WTC11 (cell line): ENCODE measurements around the gene KRT82. TPM values are rescaled to one million over a fixed set of nuclear protein-coding genes. Genes with fewer than 3 reads are reported as not detected.

Source experiments
- ATAC-seq: fragments of 200-7000 bp; cut with Tn5 transposase; 2 replicates; pipeline ENCODE4 v1.10.0; 2021; ENCODE audit warnings: mild to moderate bottlenecking, moderate library complexity
- CTCF ChIA-PET: fragments of 300-600 bp; sonication (Branson Sonifier 250); formaldehyde crosslinking; loops from one replicate; lab custom pipeline; 2021; ENCODE audit warnings: antibody characterized with exemption; lab: Charles Lee
- POLR2A ChIA-PET: fragments of 350-600 bp; sonication (Branson Sonifier 250); formaldehyde crosslinking; loops from one replicate; lab custom pipeline; 2021; ENCODE audit warnings: antibody characterized with exemption; lab: Charles Lee
- DNase-seq: peaks from one replicate; pipeline ENCODE4 v3.0.0; 2021; ENCODE audit warnings: low spot score
- H3K27ac Mint-ChIP-seq: 2 replicates; pipeline ENCODE4 v1.8.0; 2021; ENCODE audit warnings: mixed read lengths
- H3K27me3 Mint-ChIP-seq: 2 replicates; pipeline ENCODE4 v1.8.0; 2021; ENCODE audit warnings: low read depth, mild to moderate bottlenecking, moderate library complexity, mixed read lengths
- H3K36me3 Mint-ChIP-seq: 2 replicates; pipeline ENCODE4 v1.8.0; 2021; ENCODE audit warnings: mixed read lengths
- H3K4me1 Mint-ChIP-seq: 2 replicates; pipeline ENCODE4 v1.8.0; 2022; ENCODE audit warnings: mixed read lengths
- H3K4me3 Mint-ChIP-seq: 2 replicates; pipeline ENCODE4 v1.8.0; 2021; ENCODE audit warnings: mild to moderate bottlenecking, moderate library complexity, mixed read lengths
- H3K9me3 Mint-ChIP-seq: 2 replicates; pipeline ENCODE4 v1.8.0; 2021; ENCODE audit warnings: mixed read lengths
- ELF4 ChIP-seq: sonication (generic); formaldehyde crosslinking; IDR thresholded peaks from 2 replicates; pipeline ENCODE4 v1.8.1; 2022; ENCODE audit warnings: low read depth, mild to moderate bottlenecking, moderate library complexity, missing genetic modification reagents
- EMX1 ChIP-seq: fragments of 250-450 bp; sonication (Bioruptor Pico); IDR thresholded peaks from 2 replicates; pipeline ENCODE4 v1.8.0; 2021; ENCODE audit warnings: mild to moderate bottlenecking
- ETV6 ChIP-seq: sonication (generic); formaldehyde crosslinking; IDR thresholded peaks from 2 replicates; pipeline ENCODE4 v1.8.1; 2022; ENCODE audit warnings: mild to moderate bottlenecking, missing genetic modification reagents
- GABPB1 ChIP-seq: sonication (generic); formaldehyde crosslinking; IDR thresholded peaks from 2 replicates; pipeline ENCODE4 v1.8.1; 2023; ENCODE audit warnings: mild to moderate bottlenecking, missing genetic modification reagents
- MYBL2 ChIP-seq: sonication (generic); formaldehyde crosslinking; IDR thresholded peaks from 2 replicates; pipeline ENCODE4 v1.8.1; 2023; ENCODE audit warnings: mild to moderate bottlenecking, moderate library complexity, missing genetic modification reagents
- NR3C1 ChIP-seq: sonication (generic); formaldehyde crosslinking; conservative IDR thresholded peaks from 2 replicates; pipeline ENCODE4 v1.8.1; 2023; ENCODE audit warnings: low read depth, mild to moderate bottlenecking, missing genetic modification reagents
- PRRX2 ChIP-seq: fragments of 250-450 bp; sonication (Bioruptor Pico); IDR thresholded peaks from 2 replicates; pipeline ENCODE4 v1.8.0; 2021; ENCODE audit warnings: mild to moderate bottlenecking
- RORB ChIP-seq: fragments of 250-450 bp; sonication (Bioruptor Pico); IDR thresholded peaks from 2 replicates; pipeline ENCODE4 v1.9.0; 2021; ENCODE audit warnings: mild to moderate bottlenecking
- ZNF263 ChIP-seq: sonication (generic); formaldehyde crosslinking; IDR thresholded peaks from 2 replicates; pipeline ENCODE4 v1.8.1; 2022; ENCODE audit warnings: low read depth, mild to moderate bottlenecking, moderate library complexity, missing genetic modification reagents
- ZNF423 ChIP-seq: fragments of 250-450 bp; sonication (Bioruptor Pico); IDR thresholded peaks from 2 replicates; pipeline ENCODE4 v2.1.2; 2022; ENCODE audit warnings: mild to moderate bottlenecking, moderate library complexity
- total RNA-seq: library from RNA; stranded (reverse); gene quantifications from 3 replicates; pipeline ENCODE4 v1.2.3, GENCODE V29; 2021
- TF ChIP-seq, protein P1 (sequence below): fragments of 250-450 bp; sonication (Bioruptor Pico); IDR thresholded peaks from 2 replicates; pipeline ENCODE4 v1.9.0; 2021; ENCODE audit warnings: mild to moderate bottlenecking
- TF ChIP-seq, protein P2 (sequence below): sonication (generic); formaldehyde crosslinking; IDR thresholded peaks from 2 replicates; pipeline ENCODE4 v1.8.1; 2023; ENCODE audit warnings: mild to moderate bottlenecking, missing genetic modification reagents, borderline replicate concordance
- TF ChIP-seq, protein P3 (sequence below): sonication (generic); formaldehyde crosslinking; IDR thresholded peaks from 2 replicates; pipeline ENCODE4 v1.8.1; 2022; ENCODE audit warnings: missing genetic modification reagents, borderline replicate concordance
- TF ChIP-seq, protein P4 (sequence below): sonication (generic); formaldehyde crosslinking; IDR thresholded peaks from 2 replicates; pipeline ENCODE4 v1.8.0; 2023; ENCODE audit warnings: mild to moderate bottlenecking, missing genetic modification reagents
- TF ChIP-seq, protein P5 (sequence below): fragments of 250-450 bp; sonication (Bioruptor Pico); IDR thresholded peaks from 2 replicates; pipeline ENCODE4 v1.9.0; 2021; ENCODE audit warnings: mild to moderate bottlenecking, borderline replicate concordance
- TF ChIP-seq, protein P6 (sequence below): sonication (generic); formaldehyde crosslinking; IDR thresholded peaks from 2 replicates; pipeline ENCODE4 v1.8.1; 2023; ENCODE audit warnings: mild to moderate bottlenecking, missing genetic modification reagents
- TF ChIP-seq, protein P7 (sequence below): sonication (generic); formaldehyde crosslinking; IDR thresholded peaks from 2 replicates; pipeline ENCODE4 v1.8.0; 2022; ENCODE audit warnings: mild to moderate bottlenecking, missing genetic modification reagents

KRT82 gene
- total RNA-seq, 1 experiment from 2014 or later = not detected

DNA sequence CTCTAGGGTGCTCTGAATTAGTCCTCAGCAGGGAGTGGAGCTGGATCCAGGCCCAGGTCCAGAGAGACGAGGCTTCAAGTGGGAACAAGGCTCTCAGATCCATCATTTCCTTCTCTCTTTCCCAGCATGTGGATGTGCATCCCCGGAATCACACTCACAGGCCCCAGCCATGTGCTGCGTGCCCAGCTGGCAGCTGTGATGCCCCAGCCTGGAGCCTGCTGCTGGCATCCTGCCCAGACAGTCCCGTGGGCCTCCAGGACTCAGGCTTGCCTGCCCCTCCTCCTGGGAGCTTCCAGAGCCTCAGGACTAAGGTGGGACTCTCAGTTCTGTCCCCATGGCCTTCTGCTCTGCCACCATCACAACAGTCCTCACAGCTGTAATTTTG is 14.5 kb downstream of the KRT82 start:
- no peak for DNase-seq
- no peak overlapping the region for H3K27ac Mint-ChIP-seq
- TF ChIP-seq MYBL2 (CRISPR knock-in tag) = no peak
- TF ChIP-seq, protein P1, sequence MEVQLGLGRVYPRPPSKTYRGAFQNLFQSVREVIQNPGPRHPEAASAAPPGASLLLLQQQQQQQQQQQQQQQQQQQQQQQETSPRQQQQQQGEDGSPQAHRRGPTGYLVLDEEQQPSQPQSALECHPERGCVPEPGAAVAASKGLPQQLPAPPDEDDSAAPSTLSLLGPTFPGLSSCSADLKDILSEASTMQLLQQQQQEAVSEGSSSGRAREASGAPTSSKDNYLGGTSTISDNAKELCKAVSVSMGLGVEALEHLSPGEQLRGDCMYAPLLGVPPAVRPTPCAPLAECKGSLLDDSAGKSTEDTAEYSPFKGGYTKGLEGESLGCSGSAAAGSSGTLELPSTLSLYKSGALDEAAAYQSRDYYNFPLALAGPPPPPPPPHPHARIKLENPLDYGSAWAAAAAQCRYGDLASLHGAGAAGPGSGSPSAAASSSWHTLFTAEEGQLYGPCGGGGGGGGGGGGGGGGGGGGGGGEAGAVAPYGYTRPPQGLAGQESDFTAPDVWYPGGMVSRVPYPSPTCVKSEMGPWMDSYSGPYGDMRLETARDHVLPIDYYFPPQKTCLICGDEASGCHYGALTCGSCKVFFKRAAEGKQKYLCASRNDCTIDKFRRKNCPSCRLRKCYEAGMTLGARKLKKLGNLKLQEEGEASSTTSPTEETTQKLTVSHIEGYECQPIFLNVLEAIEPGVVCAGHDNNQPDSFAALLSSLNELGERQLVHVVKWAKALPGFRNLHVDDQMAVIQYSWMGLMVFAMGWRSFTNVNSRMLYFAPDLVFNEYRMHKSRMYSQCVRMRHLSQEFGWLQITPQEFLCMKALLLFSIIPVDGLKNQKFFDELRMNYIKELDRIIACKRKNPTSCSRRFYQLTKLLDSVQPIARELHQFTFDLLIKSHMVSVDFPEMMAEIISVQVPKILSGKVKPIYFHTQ = no peak
- TF ChIP-seq ELF4 (CRISPR knock-in tag) = no peak
- no peak for TF ChIP-seq EMX1 (CRISPR knock-in tag)
- TF ChIP-seq, protein P2, sequence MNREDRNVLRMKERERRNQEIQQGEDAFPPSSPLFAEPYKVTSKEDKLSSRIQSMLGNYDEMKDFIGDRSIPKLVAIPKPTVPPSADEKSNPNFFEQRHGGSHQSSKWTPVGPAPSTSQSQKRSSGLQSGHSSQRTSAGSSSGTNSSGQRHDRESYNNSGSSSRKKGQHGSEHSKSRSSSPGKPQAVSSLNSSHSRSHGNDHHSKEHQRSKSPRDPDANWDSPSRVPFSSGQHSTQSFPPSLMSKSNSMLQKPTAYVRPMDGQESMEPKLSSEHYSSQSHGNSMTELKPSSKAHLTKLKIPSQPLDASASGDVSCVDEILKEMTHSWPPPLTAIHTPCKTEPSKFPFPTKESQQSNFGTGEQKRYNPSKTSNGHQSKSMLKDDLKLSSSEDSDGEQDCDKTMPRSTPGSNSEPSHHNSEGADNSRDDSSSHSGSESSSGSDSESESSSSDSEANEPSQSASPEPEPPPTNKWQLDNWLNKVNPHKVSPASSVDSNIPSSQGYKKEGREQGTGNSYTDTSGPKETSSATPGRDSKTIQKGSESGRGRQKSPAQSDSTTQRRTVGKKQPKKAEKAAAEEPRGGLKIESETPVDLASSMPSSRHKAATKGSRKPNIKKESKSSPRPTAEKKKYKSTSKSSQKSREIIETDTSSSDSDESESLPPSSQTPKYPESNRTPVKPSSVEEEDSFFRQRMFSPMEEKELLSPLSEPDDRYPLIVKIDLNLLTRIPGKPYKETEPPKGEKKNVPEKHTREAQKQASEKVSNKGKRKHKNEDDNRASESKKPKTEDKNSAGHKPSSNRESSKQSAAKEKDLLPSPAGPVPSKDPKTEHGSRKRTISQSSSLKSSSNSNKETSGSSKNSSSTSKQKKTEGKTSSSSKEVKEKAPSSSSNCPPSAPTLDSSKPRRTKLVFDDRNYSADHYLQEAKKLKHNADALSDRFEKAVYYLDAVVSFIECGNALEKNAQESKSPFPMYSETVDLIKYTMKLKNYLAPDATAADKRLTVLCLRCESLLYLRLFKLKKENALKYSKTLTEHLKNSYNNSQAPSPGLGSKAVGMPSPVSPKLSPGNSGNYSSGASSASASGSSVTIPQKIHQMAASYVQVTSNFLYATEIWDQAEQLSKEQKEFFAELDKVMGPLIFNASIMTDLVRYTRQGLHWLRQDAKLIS (CRISPR knock-in tag) = no peak
- no peak for TF ChIP-seq ETV6 (CRISPR knock-in tag)
- TF ChIP-seq, protein P3, sequence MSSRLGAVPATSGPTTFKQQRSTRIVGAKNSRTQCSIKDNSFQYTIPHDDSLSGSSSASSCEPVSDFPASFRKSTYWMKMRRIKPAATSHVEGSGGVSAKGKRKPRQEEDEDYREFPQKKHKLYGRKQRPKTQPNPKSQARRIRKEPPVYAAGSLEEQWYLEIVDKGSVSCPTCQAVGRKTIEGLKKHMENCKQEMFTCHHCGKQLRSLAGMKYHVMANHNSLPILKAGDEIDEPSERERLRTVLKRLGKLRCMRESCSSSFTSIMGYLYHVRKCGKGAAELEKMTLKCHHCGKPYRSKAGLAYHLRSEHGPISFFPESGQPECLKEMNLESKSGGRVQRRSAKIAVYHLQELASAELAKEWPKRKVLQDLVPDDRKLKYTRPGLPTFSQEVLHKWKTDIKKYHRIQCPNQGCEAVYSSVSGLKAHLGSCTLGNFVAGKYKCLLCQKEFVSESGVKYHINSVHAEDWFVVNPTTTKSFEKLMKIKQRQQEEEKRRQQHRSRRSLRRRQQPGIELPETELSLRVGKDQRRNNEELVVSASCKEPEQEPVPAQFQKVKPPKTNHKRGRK (CRISPR knock-in tag) = no peak
- TF ChIP-seq NR3C1 (CRISPR knock-in tag) = no peak
- TF ChIP-seq, protein P4, sequence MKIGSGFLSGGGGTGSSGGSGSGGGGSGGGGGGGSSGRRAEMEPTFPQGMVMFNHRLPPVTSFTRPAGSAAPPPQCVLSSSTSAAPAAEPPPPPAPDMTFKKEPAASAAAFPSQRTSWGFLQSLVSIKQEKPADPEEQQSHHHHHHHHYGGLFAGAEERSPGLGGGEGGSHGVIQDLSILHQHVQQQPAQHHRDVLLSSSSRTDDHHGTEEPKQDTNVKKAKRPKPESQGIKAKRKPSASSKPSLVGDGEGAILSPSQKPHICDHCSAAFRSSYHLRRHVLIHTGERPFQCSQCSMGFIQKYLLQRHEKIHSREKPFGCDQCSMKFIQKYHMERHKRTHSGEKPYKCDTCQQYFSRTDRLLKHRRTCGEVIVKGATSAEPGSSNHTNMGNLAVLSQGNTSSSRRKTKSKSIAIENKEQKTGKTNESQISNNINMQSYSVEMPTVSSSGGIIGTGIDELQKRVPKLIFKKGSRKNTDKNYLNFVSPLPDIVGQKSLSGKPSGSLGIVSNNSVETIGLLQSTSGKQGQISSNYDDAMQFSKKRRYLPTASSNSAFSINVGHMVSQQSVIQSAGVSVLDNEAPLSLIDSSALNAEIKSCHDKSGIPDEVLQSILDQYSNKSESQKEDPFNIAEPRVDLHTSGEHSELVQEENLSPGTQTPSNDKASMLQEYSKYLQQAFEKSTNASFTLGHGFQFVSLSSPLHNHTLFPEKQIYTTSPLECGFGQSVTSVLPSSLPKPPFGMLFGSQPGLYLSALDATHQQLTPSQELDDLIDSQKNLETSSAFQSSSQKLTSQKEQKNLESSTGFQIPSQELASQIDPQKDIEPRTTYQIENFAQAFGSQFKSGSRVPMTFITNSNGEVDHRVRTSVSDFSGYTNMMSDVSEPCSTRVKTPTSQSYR = no peak
- TF ChIP-seq, protein P5, sequence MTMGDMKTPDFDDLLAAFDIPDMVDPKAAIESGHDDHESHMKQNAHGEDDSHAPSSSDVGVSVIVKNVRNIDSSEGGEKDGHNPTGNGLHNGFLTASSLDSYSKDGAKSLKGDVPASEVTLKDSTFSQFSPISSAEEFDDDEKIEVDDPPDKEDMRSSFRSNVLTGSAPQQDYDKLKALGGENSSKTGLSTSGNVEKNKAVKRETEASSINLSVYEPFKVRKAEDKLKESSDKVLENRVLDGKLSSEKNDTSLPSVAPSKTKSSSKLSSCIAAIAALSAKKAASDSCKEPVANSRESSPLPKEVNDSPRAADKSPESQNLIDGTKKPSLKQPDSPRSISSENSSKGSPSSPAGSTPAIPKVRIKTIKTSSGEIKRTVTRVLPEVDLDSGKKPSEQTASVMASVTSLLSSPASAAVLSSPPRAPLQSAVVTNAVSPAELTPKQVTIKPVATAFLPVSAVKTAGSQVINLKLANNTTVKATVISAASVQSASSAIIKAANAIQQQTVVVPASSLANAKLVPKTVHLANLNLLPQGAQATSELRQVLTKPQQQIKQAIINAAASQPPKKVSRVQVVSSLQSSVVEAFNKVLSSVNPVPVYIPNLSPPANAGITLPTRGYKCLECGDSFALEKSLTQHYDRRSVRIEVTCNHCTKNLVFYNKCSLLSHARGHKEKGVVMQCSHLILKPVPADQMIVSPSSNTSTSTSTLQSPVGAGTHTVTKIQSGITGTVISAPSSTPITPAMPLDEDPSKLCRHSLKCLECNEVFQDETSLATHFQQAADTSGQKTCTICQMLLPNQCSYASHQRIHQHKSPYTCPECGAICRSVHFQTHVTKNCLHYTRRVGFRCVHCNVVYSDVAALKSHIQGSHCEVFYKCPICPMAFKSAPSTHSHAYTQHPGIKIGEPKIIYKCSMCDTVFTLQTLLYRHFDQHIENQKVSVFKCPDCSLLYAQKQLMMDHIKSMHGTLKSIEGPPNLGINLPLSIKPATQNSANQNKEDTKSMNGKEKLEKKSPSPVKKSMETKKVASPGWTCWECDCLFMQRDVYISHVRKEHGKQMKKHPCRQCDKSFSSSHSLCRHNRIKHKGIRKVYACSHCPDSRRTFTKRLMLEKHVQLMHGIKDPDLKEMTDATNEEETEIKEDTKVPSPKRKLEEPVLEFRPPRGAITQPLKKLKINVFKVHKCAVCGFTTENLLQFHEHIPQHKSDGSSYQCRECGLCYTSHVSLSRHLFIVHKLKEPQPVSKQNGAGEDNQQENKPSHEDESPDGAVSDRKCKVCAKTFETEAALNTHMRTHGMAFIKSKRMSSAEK = no peak
- no peak for TF ChIP-seq RORB (CRISPR knock-in tag)
- TF ChIP-seq, protein P6, sequence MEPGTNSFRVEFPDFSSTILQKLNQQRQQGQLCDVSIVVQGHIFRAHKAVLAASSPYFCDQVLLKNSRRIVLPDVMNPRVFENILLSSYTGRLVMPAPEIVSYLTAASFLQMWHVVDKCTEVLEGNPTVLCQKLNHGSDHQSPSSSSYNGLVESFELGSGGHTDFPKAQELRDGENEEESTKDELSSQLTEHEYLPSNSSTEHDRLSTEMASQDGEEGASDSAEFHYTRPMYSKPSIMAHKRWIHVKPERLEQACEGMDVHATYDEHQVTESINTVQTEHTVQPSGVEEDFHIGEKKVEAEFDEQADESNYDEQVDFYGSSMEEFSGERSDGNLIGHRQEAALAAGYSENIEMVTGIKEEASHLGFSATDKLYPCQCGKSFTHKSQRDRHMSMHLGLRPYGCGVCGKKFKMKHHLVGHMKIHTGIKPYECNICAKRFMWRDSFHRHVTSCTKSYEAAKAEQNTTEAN (CRISPR knock-in tag) = no peak
- no peak for TF ChIP-seq GABPB1 (CRISPR knock-in tag)
- TF ChIP-seq, protein P7, sequence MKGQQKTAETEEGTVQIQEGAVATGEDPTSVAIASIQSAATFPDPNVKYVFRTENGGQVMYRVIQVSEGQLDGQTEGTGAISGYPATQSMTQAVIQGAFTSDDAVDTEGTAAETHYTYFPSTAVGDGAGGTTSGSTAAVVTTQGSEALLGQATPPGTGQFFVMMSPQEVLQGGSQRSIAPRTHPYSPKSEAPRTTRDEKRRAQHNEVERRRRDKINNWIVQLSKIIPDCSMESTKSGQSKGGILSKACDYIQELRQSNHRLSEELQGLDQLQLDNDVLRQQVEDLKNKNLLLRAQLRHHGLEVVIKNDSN (CRISPR knock-in tag) = no peak
- no peak for TF ChIP-seq PRRX2
- TF ChIP-seq ZNF263 (CRISPR knock-in tag) = no peak
- no peak for TF ChIP-seq ZNF423 (CRISPR knock-in tag)
- TF ChIP-seq, all 79 proteins: peak for 0
- POLR2A ChIA-PET = no interaction called here
- H3K36me3 Mint-ChIP-seq = no peaks in the 10 kb centered on the region
- H3K4me1 Mint-ChIP-seq = peaks cover 4% of the 10 kb centered on the region; the same call in 1 of the 2 replicates
- peaks cover 4% of the 10 kb centered on the region; the same call in 1 of the 2 replicates for H3K27me3 Mint-ChIP-seq
- H3K4me3 Mint-ChIP-seq = no peak overlapping the region
- H3K9me3 Mint-ChIP-seq = no peaks in the 10 kb centered on the region
- CTCF ChIA-PET = interaction anchor here (0.6 to 2.4 kb wide), 14 partner anchors 10 to 589 kb away, joined by 3 to 19 read pairs (median 4); no protein-coding TSS in a partner anchor
- no peak for ATAC-seq
